K562 (cell line): ENCODE data around the gene C16orf74. TPM values are rescaled to one million over a fixed set of nuclear protein-coding genes. Genes with fewer than 3 reads are reported as not detected.

ENCODE experiments used
- ATAC-seq: fragments of 200-7000 bp; cut with Tn5 transposase; 3 replicates; pipeline ENCODE4 v1.9.1; 2020; ENCODE audit warnings: moderate library complexity
- BruUV-seq: library from RNA; stranded (reverse); fragments of 400-500 nt; replicated peaks from 2 replicates; lab custom pipeline; 2021; lab: Mats Ljungman, UMichigan
- CTCF ChIA-PET: fragments of 300-600 bp; formaldehyde crosslinking; extraction: SDS; loops from one replicate; lab custom pipeline; 2021; ENCODE audit warnings: low intra/inter-chr PET ratio; lab: Yijun Ruan, JAX
- POLR2A ChIA-PET: fragments of 300-600, 350-650 bp; sonication (Branson Sonifier 250); formaldehyde crosslinking; extraction: SDS; loops from one replicate; lab custom pipeline; 2021; ENCODE audit warnings: antibody characterized with exemption, inconsistent platforms; lab: Yijun Ruan, JAX
- DNase-seq, 4 experiments: peaks; one replicate each; pipeline versions ENCODE4 v3.0.0 to v3.0.0-alpha.2; 2011 to 2018; ENCODE audit warnings: low spot score in 3 of 4, mixed read lengths in 3 of 4; ENCODE audit errors: extremely low read depth in 1 of 4
- FAIRE-seq: peaks from 2 replicates; lab custom pipeline; 2011; peaks lifted over from hg19 to GRCh38; lab: Jason Lieb, UNC
- H2AFZ ChIP-seq: 2 replicates; pipeline ENCODE4 v1.6.0; 2011; ENCODE audit warnings: low read depth, low read length, control low read depth, inconsistent platforms
- H3K27ac ChIP-seq: fragments of 200-600 bp; 3 replicates; pipeline ENCODE4 v1.8.0; 2011; ENCODE audit warnings: low read depth, mild to moderate bottlenecking, control low read depth, inconsistent platforms, low read length, moderate library complexity, mixed read lengths; ENCODE audit errors: extremely low read depth
- H3K27me3 ChIP-seq, 2 experiments: fragments of 300-600 bp in 1 of 2; 2 replicates in 1 of 2; 3 replicates in 1 of 2; pipeline versions ENCODE4 v1.6.0 to v1.8.0; 2011; ENCODE audit warnings: inconsistent platforms in 2 of 2, low read length in 2 of 2, mild to moderate bottlenecking in 1 of 2, mixed read lengths in 1 of 2, moderate library complexity in 1 of 2; ENCODE audit not compliant: control insufficient read depth in 2 of 2, insufficient read depth in 2 of 2
- H3K36me3 ChIP-seq: fragments of 300-600 bp; 3 replicates; pipeline ENCODE4 v1.8.0; 2011; ENCODE audit warnings: mild to moderate bottlenecking, low read length, inconsistent platforms; ENCODE audit not compliant: control insufficient read depth, insufficient read depth
- H3K4me1 ChIP-seq, 2 experiments: fragments of 200-600 bp in 1 of 2; replicated peaks in 1 of 2; 2 replicates in 1 of 2; 3 replicates in 1 of 2; pipeline versions ENCODE4 v1.5.1 to v1.8.0; 2011; ENCODE audit warnings: inconsistent platforms in 2 of 2, low read length in 2 of 2, mild to moderate bottlenecking in 1 of 2, mixed read lengths in 1 of 2, moderate library complexity in 1 of 2; ENCODE audit not compliant: control insufficient read depth in 2 of 2, insufficient read depth in 2 of 2
- H3K4me2 ChIP-seq: 2 replicates; pipeline ENCODE4 v1.6.1; 2011; ENCODE audit warnings: low read length, control low read depth, inconsistent platforms, mixed read lengths; ENCODE audit not compliant: insufficient read depth
- H3K4me3 ChIP-seq: fragments of 200-600 bp; sonication (generic), shearing (Covaris generic); 2 replicates; pipeline ENCODE4 v1.5.1; 2016; ENCODE audit warnings: control low read depth, inconsistent platforms
- H3K79me2 ChIP-seq: fragments of 200-600 bp; 3 replicates; pipeline ENCODE4 v1.8.0; 2011; ENCODE audit warnings: low read length, inconsistent platforms; ENCODE audit not compliant: control insufficient read depth, insufficient read depth
- H3K9ac ChIP-seq, 2 experiments: 2 replicates each; pipeline versions ENCODE4 v1.6.0 to v1.6.1; 2011; ENCODE audit warnings: low read depth in 2 of 2, low read length in 2 of 2, control low read depth in 1 of 2, inconsistent platforms in 1 of 2, mild to moderate bottlenecking in 1 of 2, mixed read lengths in 1 of 2; ENCODE audit not compliant: insufficient read depth in 1 of 2
- H3K9me1 ChIP-seq: one replicate; pipeline ENCODE4 v1.6.0; 2011; ENCODE audit warnings: inconsistent platforms, mild to moderate bottlenecking, low read length, moderate library complexity; ENCODE audit not compliant: control insufficient read depth, insufficient read depth
- H3K9me3 ChIP-seq: replicated peaks from 2 replicates; pipeline ENCODE4 v1.5.1; 2011; ENCODE audit warnings: low read depth, low read length, inconsistent platforms; ENCODE audit not compliant: control insufficient read depth, insufficient read depth
- H4K20me1 ChIP-seq: replicated peaks from 2 replicates; pipeline ENCODE4 v1.6.1; 2011; ENCODE audit warnings: low read length, inconsistent platforms, mixed read lengths; ENCODE audit not compliant: control insufficient read depth, insufficient read depth
- ZNF589 ChIP-seq: fragments of 200-800 bp; sonication (Bioruptor generic); IDR thresholded peaks from 2 replicates; pipeline ENCODE4 v1.6.1; 2016; ENCODE audit warnings: low read depth, missing genetic modification characterization, missing compliant biosample characterization
- WGBS: fragments of 100-300 bp; shearing (Covaris generic); methylation state at CpG from one replicate; pipeline ENCODE4 v1.1.6; 2016; ENCODE audit warnings: low coverage, mixed read lengths; ENCODE audit not compliant: insufficient coverage; ENCODE audit errors: missing lambda C conversion rate; 5-methylcytosine and 5-hydroxymethylcytosine counted together
- in situ Hi-C: fragments of 300-500 bp; cut with MboI; formaldehyde crosslinking; loops from 4 replicates; pipeline ENCODE4 v1.15.0; 2018; ENCODE audit warnings: inconsistent platforms, mixed read lengths
- intact Hi-C: fragments of 100-400 bp; cut with micrococcal nuclease; formaldehyde crosslinking; loops from 2 replicates; pipeline ENCODE4 v1.14.2; 2022
- polyA plus RNA-seq, 8 experiments: library from polyadenylated mRNA; depleted of rRNA in 4 of 8; stranded (reverse) in 5 of 8; unstranded in 3 of 8; fragments of >200 nt; fragmentation: Nextera tagmentation in 2 of 8; fragmentation: Illumina TruSeq in 1 of 8; extraction: Ambion mirVana in 2 of 8; extraction: Trizol in 1 of 8; gene quantifications; 2 replicates each; pipeline versions ENCODE4 v1.2.1 to v1.2.3, GENCODE V29; 2011 to 2014; ENCODE audit warnings: inconsistent platforms in 1 of 8, missing spikeins in 1 of 8
- total RNA-seq, 7 experiments: library from RNA; depleted of rRNA in 6 of 7; stranded (reverse); fragments of >200 nt in 6 of 7; fragmentation: Illumina TruSeq in 2 of 7; extraction: Trizol in 2 of 7; gene quantifications; 2 replicates each; pipeline versions ENCODE4 v1.2.1 to v1.2.3, GENCODE V29; 2011 to 2021; ENCODE audit warnings: low replicate concordance in 1 of 7
- TF ChIP-seq, protein P1 (sequence below), 2 experiments: fragments of 450-650 bp in 1 of 2; sonication (generic) in 1 of 2; formaldehyde crosslinking in 1 of 2; IDR thresholded peaks; 2 replicates each; pipeline versions ENCODE4 v1.7.1 to v1.9.0; 2016 to 2022; ENCODE audit warnings: inconsistent platforms in 1 of 2, mild to moderate bottlenecking in 1 of 2, missing genetic modification reagents in 1 of 2

C16orf74 gene
- total and polyA plus RNA-seq, 9 of the 15 experiments (the other 6 are each of a cell fraction or from before 2014, with no cell fraction given) = not detected

DNA sequence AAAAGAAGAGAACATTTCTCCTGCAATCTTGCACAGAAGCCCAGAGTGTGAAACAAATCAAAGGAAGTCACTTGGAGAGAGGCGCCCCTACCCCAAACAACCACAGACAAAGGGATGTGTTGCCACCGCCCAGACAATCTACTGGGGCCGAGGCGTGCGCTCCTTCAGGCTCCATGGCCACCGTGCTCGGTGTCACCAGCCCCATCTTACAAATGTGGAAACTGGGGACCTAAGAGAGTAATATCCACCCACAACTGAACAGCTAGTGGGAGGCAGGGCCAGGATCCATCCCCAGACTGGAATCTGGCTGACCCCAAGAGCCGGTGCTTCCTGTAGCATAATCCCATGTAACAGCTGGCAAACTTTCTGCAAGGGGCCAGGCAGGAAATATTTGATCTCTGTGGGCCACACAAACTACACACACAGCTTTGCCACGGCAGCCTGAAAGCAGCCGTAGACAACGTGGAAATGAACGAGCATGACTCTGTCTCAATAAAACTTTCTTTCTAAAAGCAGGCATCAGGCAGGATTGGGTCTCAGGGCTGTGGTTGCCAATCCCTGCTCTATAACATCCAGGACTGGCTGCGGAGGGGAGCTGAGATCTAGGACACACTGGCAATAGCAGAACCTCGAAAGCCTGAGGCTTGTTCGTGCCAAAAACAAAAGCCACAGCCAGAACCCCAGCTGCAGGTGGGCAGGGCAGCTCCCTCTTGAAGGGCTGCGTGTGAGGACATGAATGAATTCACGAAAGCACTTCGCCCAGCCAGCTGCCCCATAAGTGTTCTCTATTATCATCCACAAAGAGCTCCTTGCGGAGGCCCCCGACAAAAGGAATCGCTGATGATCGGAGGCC is 35.5 kb downstream of the C16orf74 start:
- ATAC-seq (no peak; the same call in 2 of the 3 replicates), FAIRE-seq (no peak), DNase-seq (no peak)
- peaks cover 16 to 49% of the 10 kb centered on the region in 2 experiments; a peak in 4 of 5 replicates for H3K27me3 ChIP-seq
- H4K20me1 ChIP-seq = peaks cover 14% of the 10 kb centered on the region; the same call in 1 of the 2 replicates
- H3K4me2 ChIP-seq = no peak overlapping the region
- no peaks in the 10 kb centered on the region for H3K79me2 ChIP-seq
- H3K9me1 ChIP-seq = no peaks in the 10 kb centered on the region
- no peaks in the 10 kb centered on the region for H3K36me3 ChIP-seq
- intact Hi-C loops = loop anchor here (5.0 to 10.0 kb wide), 2 partner anchors 141 to 293 kb away; no protein-coding TSS in a partner anchor
- peaks cover 3 to 33% of the 10 kb centered on the region in 2 experiments; a peak in 4 of 5 replicates for H3K4me1 ChIP-seq
- in situ Hi-C loops = loop anchor here (10.0 kb wide), 1 partner anchor 291 kb away; no protein-coding TSS in a partner anchor
- CTCF ChIA-PET = interaction anchor here (0.7 kb wide), 1 partner anchor 17 kb away, joined by 5 read pairs; no protein-coding TSS in a partner anchor
- H2AFZ ChIP-seq = peak overlapping the region; percentile 18; the same call in 1 of the 2 replicates
- POLR2A ChIA-PET = interaction anchor here (0.6 to 1.4 kb wide), 6 partner anchors 10 to 160 kb away, joined by 3 to 5 read pairs (median 4); no protein-coding TSS in a partner anchor
- H3K9ac ChIP-seq = no peak overlapping the region; a peak in 1 of 4 replicates
- no peak overlapping the region for H3K4me3 ChIP-seq
- BruUV-seq = no TSS peak
- no peak for TF ChIP-seq ZNF589
- TF ChIP-seq, protein P1, sequence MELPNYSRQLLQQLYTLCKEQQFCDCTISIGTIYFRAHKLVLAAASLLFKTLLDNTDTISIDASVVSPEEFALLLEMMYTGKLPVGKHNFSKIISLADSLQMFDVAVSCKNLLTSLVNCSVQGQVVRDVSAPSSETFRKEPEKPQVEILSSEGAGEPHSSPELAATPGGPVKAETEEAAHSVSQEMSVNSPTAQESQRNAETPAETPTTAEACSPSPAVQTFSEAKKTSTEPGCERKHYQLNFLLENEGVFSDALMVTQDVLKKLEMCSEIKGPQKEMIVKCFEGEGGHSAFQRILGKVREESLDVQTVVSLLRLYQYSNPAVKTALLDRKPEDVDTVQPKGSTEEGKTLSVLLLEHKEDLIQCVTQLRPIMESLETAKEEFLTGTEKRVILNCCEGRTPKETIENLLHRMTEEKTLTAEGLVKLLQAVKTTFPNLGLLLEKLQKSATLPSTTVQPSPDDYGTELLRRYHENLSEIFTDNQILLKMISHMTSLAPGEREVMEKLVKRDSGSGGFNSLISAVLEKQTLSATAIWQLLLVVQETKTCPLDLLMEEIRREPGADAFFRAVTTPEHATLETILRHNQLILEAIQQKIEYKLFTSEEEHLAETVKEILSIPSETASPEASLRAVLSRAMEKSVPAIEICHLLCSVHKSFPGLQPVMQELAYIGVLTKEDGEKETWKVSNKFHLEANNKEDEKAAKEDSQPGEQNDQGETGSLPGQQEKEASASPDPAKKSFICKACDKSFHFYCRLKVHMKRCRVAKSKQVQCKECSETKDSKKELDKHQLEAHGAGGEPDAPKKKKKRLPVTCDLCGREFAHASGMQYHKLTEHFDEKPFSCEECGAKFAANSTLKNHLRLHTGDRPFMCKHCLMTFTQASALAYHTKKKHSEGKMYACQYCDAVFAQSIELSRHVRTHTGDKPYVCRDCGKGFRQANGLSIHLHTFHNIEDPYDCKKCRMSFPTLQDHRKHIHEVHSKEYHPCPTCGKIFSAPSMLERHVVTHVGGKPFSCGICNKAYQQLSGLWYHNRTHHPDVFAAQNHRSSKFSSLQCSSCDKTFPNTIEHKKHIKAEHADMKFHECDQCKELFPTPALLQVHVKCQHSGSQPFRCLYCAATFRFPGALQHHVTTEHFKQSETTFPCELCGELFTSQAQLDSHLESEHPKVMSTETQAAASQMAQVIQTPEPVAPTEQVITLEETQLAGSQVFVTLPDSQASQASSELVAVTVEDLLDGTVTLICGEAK (IDR thresholded peaks at IDR 0.05) = peak; percentile 64
- TF ChIP-seq, protein P1 (CRISPR knock-in tag; IDR thresholded peaks at IDR 0.05) = no peak
- TF ChIP-seq, all 486 proteins: peak for 1
- Histone ChIP-seq H3K9me3 (peaks cover 6% of the 10 kb centered on the region), H3K27ac (no peak overlapping the region)
- 26% methylated on average over 22 of the region's 22 CpGs for WGBS
